ENCODE results near the gene BFSP2. TPM values are rescaled to one million over a fixed set of nuclear protein-coding genes. Genes with fewer than 3 reads are reported as not detected.
"Not testable (repeated sequence)": the region's sequence is repeated elsewhere in the genome, so short reads cannot be mapped to it uniquely, and the experiment has no call there.

Gene BFSP2
- total and polyA plus RNA-seq, 2 donors: not detected

DNA sequence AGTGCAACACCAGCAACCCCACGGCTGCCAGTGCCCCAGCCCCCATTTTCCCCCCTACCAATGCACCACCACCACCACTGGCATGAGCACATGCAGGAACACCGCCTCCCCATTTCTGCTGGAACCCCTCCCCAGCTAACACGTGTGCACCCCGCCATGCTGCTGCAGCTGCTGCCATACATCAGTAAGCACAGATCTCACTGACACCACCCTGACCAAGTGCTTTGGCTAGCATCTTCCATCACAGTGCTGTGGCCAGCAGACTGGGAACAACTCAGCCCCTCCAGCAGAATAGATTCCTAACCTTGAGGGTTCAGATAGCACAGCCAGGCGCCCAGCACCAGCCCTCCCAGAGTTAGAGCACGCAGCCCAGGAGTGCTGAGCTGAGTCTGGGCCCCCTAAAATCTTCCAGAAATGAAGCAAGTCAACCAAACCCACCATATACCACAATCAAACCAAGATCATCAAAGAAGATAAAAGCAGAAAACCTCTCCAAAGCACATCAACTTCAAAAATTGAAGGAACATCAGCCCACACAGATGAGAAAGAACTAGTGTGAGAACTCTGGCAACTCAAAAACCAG lies 92.4 kb downstream of the BFSP2 start:
- DNase-seq (ENCODE audit: extremely low spot score): no peak
- WGBS: 88% methylated on average over 6 of the region's 6 CpGs
- Histone ChIP-seq H3K36me3 (ENCODE audit: insufficient read depth) (no peaks in the 10 kb centered on the region), H3K4me1 (ENCODE audit: insufficient read depth) (no peaks in the 10 kb centered on the region), H3K4me3 (ENCODE audit: low read depth, low read length) (no peak overlapping the region), H3K27ac (ENCODE audit: low read depth) (no peak overlapping the region)

- Histone ChIP-seq H3K4me1 (ENCODE audit: insufficient read depth) (no peaks in the 10 kb centered on the region), H3K4me3 (ENCODE audit: low read depth, low read length) (no peak overlapping the region), H3K27ac (ENCODE audit: low read depth) (no peak overlapping the region), H3K36me3 (ENCODE audit: insufficient read depth) (no peaks in the 10 kb centered on the region)
- WGBS: 68% methylated on average over 6 of the region's 6 CpGs
- DNase-seq (ENCODE audit: extremely low spot score): no peak
These were observed 94.6 kb downstream of the BFSP2 start for GRCh38 chr3:133494469-133494868.

DNA sequence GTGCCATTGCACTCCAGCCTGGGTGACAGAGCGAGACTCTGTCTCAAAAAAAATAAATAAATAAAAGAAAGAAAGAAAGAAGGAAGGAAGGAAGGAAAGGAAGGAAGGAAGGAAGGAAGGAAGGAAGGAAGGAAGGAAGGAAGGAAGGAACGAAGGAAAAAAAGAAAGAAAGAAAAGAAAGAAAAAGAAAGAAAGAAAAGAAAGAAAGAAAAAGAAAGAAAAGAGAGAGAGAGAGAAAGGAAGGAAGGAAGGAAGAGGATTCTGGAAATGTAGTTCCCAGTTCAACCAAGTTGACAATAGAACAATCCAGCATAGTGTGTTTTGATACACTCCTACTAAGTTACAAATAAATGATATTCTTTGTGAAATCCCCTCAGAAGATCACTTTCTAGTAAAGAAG lies 102.7 kb downstream of the BFSP2 start:
- H3K27ac ChIP-seq (ENCODE audit: low read depth); DNase-seq (ENCODE audit: extremely low spot score); H3K36me3 ChIP-seq (ENCODE audit: insufficient read depth); H3K4me1 ChIP-seq (ENCODE audit: insufficient read depth); H3K4me3 ChIP-seq (ENCODE audit: low read depth, low read length): not testable (repeated sequence)
- 100% methylated on average over 1 of the region's 2 CpGs for WGBS

DNA sequence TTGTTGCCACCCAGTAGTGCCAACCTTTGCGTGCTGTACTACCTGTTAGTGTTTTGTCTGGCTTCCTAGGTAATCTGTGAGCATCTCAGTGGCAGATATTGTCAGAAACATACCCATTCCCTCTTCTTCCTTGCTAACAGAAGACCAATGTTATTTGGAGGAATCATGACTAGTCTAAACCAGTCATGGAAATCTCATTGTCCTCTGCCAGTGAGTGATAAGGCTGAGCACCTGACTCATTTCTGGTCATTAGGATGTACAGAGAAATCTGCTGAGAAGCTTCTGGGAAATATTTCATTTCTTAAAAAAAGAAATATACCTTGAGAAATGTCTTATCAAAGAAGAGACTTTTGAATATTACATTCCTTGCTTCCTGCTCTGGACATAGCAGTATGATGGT lies 103.6 kb downstream of the BFSP2 start:
- H3K27ac ChIP-seq (ENCODE audit: low read depth): no peak overlapping the region
- WGBS: 0% methylated on average over 1 of the region's 1 CpG
- DNase-seq (ENCODE audit: extremely low spot score): no peak

GRCh38 chr3:133504736-133505135 lies 104.9 kb downstream of the BFSP2 start:
- Histone ChIP-seq H3K27ac (ENCODE audit: low read depth) (no peak overlapping the region), H3K36me3 (ENCODE audit: insufficient read depth) (no peaks in the 10 kb centered on the region), H3K4me1 (ENCODE audit: insufficient read depth) (no peaks in the 10 kb centered on the region), H3K4me3 (ENCODE audit: low read depth, low read length) (no peak overlapping the region)
- no peak for DNase-seq (ENCODE audit: extremely low spot score)
- 81% methylated on average over 4 of the region's 4 CpGs for WGBS

More for the DNA sequence above, 103.6 kb downstream of the BFSP2 start:
- no peak overlapping the region for H3K4me3 ChIP-seq (ENCODE audit: low read depth, low read length)
- no peaks in the 10 kb centered on the region for H3K4me1 ChIP-seq (ENCODE audit: insufficient read depth)
- H3K36me3 ChIP-seq (ENCODE audit: insufficient read depth): no peaks in the 10 kb centered on the region

- Histone ChIP-seq H3K27ac (ENCODE audit: low read depth) (no peak overlapping the region), H3K36me3 (ENCODE audit: insufficient read depth) (no peaks in the 10 kb centered on the region), H3K4me1 (ENCODE audit: insufficient read depth) (no peaks in the 10 kb centered on the region), H3K4me3 (ENCODE audit: low read depth, low read length) (no peak overlapping the region)
- 30% methylated on average over 3 of the region's 3 CpGs for WGBS
- DNase-seq (ENCODE audit: extremely low spot score): no peak
These were observed 106.0 kb downstream of the BFSP2 start for GRCh38 chr3:133505813-133506212.

DNA sequence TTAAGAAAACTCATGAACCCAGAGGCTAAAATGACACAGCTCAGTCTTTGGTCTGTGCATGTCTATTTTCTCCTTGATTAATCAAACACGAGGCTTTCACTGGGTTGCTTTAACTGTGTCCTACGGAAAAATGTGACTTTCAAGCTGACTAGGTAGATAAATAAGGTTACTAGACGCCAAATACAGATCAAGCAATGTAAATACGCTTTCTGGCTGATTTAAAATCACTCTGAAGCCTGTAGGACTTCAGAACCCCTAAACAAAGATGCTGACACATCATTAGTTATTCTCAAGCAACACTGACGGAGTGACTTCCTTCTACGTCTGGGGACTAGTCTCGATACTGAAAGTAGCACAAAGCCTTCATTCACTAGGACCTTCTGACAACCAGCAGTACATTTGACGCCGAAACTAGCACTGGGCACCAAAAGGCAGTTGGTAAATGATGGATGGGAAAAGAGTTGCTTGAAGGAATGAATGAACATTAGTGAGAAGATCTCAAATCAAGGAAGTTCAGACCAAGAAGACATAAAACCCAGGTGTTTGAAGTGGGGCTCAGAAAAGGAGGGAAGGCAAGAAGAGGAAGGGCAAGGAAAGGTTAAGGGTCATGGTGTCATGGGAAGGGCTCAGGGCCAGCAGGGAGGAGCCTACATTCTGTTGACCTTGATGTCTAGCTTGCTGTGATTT lies 106.5 kb downstream of the BFSP2 start:
- no peak overlapping the region for H3K4me3 ChIP-seq (ENCODE audit: low read depth, low read length)
- DNase-seq (ENCODE audit: extremely low spot score): no peak
- no peak overlapping the region for H3K27ac ChIP-seq (ENCODE audit: low read depth)

GRCh38 chr3:133509488-133509887 lies 109.6 kb downstream of the BFSP2 start:
- no peaks in the 10 kb centered on the region for H3K36me3 ChIP-seq (ENCODE audit: insufficient read depth)
- no peak overlapping the region for H3K4me3 ChIP-seq (ENCODE audit: low read depth, low read length)
- H3K27ac ChIP-seq (ENCODE audit: low read depth): no peak overlapping the region
- no peaks in the 10 kb centered on the region for H3K4me1 ChIP-seq (ENCODE audit: insufficient read depth)
- DNase-seq (ENCODE audit: extremely low spot score): no peak

More for the DNA sequence above, 106.5 kb downstream of the BFSP2 start:
- no peaks in the 10 kb centered on the region for H3K4me1 ChIP-seq (ENCODE audit: insufficient read depth)
- no peaks in the 10 kb centered on the region for H3K36me3 ChIP-seq (ENCODE audit: insufficient read depth)
- WGBS: 59% methylated on average over 9 of the region's 9 CpGs

GRCh38 chr3:133512416-133513089 lies 112.7 kb downstream of the BFSP2 start:
- no peak overlapping the region for H3K27ac ChIP-seq (ENCODE audit: low read depth)
- DNase-seq (ENCODE audit: extremely low spot score): no peak
- no peaks in the 10 kb centered on the region for H3K4me1 ChIP-seq (ENCODE audit: insufficient read depth)
- 87% methylated on average over 6 of the region's 6 CpGs for WGBS
- H3K4me3 ChIP-seq (ENCODE audit: low read depth, low read length): no peak overlapping the region
- no peaks in the 10 kb centered on the region for H3K36me3 ChIP-seq (ENCODE audit: insufficient read depth)

- H3K4me3 ChIP-seq (ENCODE audit: low read depth, low read length): no peak overlapping the region
- no peaks in the 10 kb centered on the region for H3K36me3 ChIP-seq (ENCODE audit: insufficient read depth)
- no peak overlapping the region for H3K27ac ChIP-seq (ENCODE audit: low read depth)
- WGBS: 86% methylated on average over 6 of the region's 6 CpGs
- no peak for DNase-seq (ENCODE audit: extremely low spot score)
- no peaks in the 10 kb centered on the region for H3K4me1 ChIP-seq (ENCODE audit: insufficient read depth)
These were observed 114.6 kb downstream of the BFSP2 start for GRCh38 chr3:133514418-133514817.

GRCh38 chr3:133515127-133515526 lies 115.3 kb downstream of the BFSP2 start:
- no peak overlapping the region for H3K27ac ChIP-seq (ENCODE audit: low read depth)
- H3K36me3 ChIP-seq (ENCODE audit: insufficient read depth): no peaks in the 10 kb centered on the region
- no peaks in the 10 kb centered on the region for H3K4me1 ChIP-seq (ENCODE audit: insufficient read depth)
- no peak overlapping the region for H3K4me3 ChIP-seq (ENCODE audit: low read depth, low read length)
- 91% methylated on average over 1 of the region's 1 CpG for WGBS
- no peak for DNase-seq (ENCODE audit: extremely low spot score)

DNA sequence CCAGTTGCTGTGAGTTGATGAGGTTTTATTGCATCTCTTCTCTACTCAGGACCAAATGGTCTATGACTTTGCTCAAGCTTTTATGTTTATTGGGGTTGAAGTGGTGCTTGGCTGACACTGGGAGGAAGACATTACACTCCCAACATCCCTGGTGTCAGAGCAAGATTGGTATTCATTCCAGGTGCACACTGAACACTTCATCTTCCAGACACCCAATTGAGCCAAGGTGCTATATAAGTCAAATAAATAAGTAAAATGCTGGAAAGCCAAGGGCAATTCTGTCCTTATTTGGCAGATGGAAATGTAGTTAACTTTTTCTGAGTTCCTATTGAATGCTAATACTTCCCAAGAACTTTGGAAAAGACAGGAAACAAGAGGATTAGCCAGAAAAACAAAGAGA lies 120.4 kb downstream of the BFSP2 start:
- Histone ChIP-seq H3K4me3 (ENCODE audit: low read depth, low read length) (no peak overlapping the region), H3K36me3 (ENCODE audit: insufficient read depth) (no peaks in the 10 kb centered on the region), H3K27ac (ENCODE audit: low read depth) (no peak overlapping the region), H3K4me1 (ENCODE audit: insufficient read depth) (no peaks in the 10 kb centered on the region)
- DNase-seq (ENCODE audit: extremely low spot score): no peak

DNA sequence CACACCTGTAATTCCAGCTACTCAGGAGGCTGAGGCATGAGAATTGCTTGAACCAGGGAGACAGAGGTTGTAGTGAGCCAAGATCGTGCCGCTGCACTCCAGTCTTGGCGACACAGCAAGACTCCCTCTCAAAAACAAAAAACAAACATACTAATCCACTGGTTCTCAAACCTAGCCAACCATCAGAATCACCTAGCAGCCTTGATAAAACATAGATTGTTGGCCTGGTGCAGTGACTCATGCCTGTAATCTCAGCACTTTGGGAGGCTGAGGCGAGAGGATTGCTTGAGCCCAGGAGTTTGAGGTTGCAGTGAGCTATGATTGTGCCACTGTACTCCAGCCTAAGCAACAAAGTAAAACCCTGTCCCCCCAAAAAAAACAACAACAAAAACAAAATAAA lies 121.1 kb downstream of the BFSP2 start:
- not testable (repeated sequence) for H3K4me1 ChIP-seq (ENCODE audit: insufficient read depth); DNase-seq (ENCODE audit: extremely low spot score)
- 88% methylated on average over 4 of the region's 4 CpGs for WGBS

DNA sequence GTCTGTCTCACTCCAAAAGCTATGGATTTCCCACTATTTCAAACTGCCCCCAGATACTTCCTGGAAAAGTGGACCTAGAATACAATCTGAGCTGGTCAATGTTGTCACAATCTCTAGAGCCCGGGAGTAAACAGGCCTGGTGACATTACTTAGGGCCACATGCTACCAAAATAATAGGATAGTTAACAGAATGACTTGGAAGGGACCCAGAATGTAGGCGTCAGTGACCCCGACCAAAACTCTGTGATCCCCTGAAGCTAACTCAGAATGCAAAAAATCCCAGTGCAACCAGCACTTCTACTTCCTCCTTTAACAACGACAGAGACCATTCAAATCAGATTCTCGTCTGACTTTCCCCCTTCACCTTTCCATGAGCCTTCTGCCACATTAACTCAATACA lies 122.1 kb downstream of the BFSP2 start:
- no peak for DNase-seq (ENCODE audit: extremely low spot score)
- H3K4me1 ChIP-seq (ENCODE audit: insufficient read depth): no peaks in the 10 kb centered on the region
- no peak overlapping the region for H3K27ac ChIP-seq (ENCODE audit: low read depth)
- no peaks in the 10 kb centered on the region for H3K36me3 ChIP-seq (ENCODE audit: insufficient read depth)
- no peak overlapping the region for H3K4me3 ChIP-seq (ENCODE audit: low read depth, low read length)
- 56% methylated on average over 5 of the region's 5 CpGs for WGBS

More for the DNA sequence above, 121.1 kb downstream of the BFSP2 start:
- not testable (repeated sequence) for H3K27ac ChIP-seq (ENCODE audit: low read depth); H3K4me3 ChIP-seq (ENCODE audit: low read depth, low read length); H3K36me3 ChIP-seq (ENCODE audit: insufficient read depth)
